ENCODE measurements around the gene CHST12. TPM values are rescaled to one million over a fixed set of nuclear protein-coding genes. Genes with fewer than 3 reads are reported as not detected.

CHST12 gene
- total RNA-seq, 2 experiments from 2014 or later = 49.5 to 51.1 TPM

DNA sequence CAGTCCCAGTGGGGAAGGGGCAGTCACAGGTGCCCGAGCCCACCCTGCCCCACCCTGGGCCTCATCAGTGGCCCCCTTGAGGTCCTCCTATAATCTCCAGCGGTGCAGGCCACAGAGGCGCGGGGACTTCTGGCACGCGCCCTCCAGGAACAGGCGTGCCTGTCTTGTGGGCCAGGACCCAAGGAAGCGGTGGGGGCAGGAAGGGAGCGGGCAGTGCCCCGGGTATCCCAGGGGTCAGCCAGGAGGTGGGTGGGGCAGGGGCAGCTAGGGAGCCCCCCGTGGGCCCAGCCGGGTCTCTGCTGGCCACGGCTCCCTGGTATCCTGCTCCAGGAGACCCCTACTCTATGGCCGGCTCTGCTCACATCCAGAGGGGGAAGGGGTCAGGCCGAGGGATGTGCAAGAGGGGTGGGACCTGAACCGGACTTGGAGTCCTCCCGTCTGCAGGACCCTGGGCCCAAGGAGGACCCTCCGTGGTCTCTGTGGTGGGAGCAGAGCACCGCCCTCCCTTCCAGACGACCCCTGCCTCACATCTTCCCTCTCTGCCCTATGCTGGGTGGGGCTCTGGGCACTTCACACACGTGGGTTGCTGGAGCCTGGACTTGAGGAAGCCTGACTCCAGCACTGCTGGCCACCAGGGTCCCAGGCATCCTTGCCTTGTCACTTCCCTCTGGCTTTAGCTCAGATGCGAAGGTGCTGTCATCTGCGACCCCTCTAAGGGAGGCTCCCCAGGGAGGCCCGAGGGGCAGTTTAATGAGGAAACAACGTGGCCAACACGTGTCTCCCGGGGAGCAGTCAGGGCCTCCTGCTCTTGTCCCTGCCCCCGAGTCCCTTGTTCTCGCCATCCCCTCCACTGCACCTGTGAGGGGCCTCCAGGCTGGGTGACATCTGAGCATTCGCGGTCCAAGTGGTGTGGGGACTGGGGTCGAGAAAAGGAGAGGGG is 91.0 kb downstream of the CHST12 start:
- H3K27ac Mint-ChIP-seq = no peak overlapping the region

DNA sequence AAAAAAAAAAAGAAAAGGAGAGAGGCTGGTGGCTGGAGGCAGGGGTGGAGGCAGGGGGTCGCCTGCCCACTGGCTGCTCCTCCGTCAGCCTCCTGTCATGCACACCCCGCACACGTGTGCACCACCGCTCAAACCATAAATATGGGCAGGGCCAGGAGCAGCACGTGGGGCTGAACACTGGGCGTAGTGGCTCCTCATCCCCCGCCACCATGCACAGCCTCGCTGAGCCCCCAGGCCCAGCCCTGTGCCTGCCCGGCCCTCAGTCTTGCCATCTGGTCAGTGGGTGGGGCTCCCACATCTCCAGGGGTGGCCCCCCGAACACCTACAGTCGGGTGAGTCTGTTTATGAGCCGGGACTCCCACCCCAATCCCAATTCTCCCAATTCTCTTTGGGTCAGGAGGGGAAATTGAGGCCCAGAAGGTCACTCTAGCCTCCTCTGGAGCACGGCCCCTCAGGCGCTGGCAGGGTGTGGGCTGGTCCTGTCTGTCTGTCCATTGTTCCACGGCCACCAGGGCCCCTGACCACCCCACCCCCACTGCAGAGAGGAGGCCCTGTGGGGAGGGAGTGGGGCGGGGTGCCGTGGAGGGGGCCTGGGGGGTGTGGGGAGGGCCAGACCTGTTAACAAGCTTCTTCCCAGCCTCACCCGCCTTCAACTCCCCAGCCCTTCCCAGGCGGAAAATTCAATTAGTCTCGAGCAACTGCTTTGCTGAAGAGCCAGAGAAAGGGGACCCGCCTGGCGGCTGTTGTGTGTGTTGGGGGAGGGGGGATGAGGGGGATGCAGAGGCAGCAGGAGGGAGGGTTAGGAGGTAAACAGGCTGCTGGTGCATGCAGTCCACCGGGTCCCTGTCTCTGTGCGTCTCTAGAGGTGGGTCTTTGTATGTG is 92.2 kb downstream of the CHST12 start:
- Mint-ChIP-seq H3K36me3 (no peaks in the 10 kb centered on the region), H3K9me3 (peaks cover 4% of the 10 kb centered on the region), H3K27ac (no peak overlapping the region), H3K27me3 (peaks cover 9% of the 10 kb centered on the region), H3K4me3 (no peak overlapping the region), H3K4me1 (no peaks in the 10 kb centered on the region)
- ATAC-seq (ENCODE audit: low read depth) (no peak), DNase-seq (no peak)
- POLR2A ChIA-PET = no interaction called here

More for the DNA sequence above, 91.0 kb downstream of the CHST12 start:
- Mint-ChIP-seq H3K9me3 (peaks cover 4% of the 10 kb centered on the region), H3K36me3 (no peaks in the 10 kb centered on the region), H3K4me1 (no peaks in the 10 kb centered on the region), H3K4me3 (no peak overlapping the region), H3K27me3 (peaks cover 9% of the 10 kb centered on the region)
- POLR2A ChIA-PET = interaction anchor here (0.5 kb wide), 1 partner anchor 22 kb away, joined by 4 read pairs; no protein-coding TSS in a partner anchor
- DNase-seq (no peak), ATAC-seq (ENCODE audit: low read depth) (no peak)

- ATAC-seq (ENCODE audit: low read depth) (no peak), DNase-seq (no peak)
- Mint-ChIP-seq H3K27me3 (peaks cover 9% of the 10 kb centered on the region), H3K4me1 (no peaks in the 10 kb centered on the region), H3K36me3 (no peaks in the 10 kb centered on the region), H3K27ac (no peak overlapping the region), H3K9me3 (peaks cover 4% of the 10 kb centered on the region), H3K4me3 (no peak overlapping the region)
- POLR2A ChIA-PET = no interaction called here
Observed at GRCh38 chr7:2496375-2496774, 93.0 kb downstream of the CHST12 start.

DNA sequence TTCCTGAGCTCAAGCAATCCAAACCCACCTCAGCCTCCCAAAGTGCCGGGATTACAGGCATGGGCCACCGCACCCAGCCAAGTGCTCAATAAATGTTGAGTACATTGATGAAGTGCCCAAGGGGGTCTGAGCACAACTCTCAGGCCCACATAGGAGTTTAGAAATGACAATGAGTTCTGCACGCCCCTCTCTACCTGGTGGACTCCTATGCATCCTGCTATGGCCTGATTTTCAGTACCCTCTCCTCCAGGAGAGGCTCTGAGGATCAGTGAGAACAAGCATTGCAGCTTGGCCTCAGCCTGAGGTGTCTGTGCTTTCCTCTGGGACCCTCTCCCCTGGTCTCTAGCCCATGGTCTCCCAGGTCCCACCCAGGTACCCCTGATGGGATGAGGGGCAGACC is 93.7 kb downstream of the CHST12 start:
- H3K4me3 Mint-ChIP-seq = no peak overlapping the region
- no peaks in the 10 kb centered on the region for H3K36me3 Mint-ChIP-seq
- ATAC-seq (ENCODE audit: low read depth) = no peak
- no peaks in the 10 kb centered on the region for H3K4me1 Mint-ChIP-seq
- no peak overlapping the region for H3K27ac Mint-ChIP-seq
- peaks cover 9% of the 10 kb centered on the region for H3K27me3 Mint-ChIP-seq
- DNase-seq = no peak
- POLR2A ChIA-PET = no interaction called here
- peaks cover under 1% of the 10 kb centered on the region for H3K9me3 Mint-ChIP-seq

DNA sequence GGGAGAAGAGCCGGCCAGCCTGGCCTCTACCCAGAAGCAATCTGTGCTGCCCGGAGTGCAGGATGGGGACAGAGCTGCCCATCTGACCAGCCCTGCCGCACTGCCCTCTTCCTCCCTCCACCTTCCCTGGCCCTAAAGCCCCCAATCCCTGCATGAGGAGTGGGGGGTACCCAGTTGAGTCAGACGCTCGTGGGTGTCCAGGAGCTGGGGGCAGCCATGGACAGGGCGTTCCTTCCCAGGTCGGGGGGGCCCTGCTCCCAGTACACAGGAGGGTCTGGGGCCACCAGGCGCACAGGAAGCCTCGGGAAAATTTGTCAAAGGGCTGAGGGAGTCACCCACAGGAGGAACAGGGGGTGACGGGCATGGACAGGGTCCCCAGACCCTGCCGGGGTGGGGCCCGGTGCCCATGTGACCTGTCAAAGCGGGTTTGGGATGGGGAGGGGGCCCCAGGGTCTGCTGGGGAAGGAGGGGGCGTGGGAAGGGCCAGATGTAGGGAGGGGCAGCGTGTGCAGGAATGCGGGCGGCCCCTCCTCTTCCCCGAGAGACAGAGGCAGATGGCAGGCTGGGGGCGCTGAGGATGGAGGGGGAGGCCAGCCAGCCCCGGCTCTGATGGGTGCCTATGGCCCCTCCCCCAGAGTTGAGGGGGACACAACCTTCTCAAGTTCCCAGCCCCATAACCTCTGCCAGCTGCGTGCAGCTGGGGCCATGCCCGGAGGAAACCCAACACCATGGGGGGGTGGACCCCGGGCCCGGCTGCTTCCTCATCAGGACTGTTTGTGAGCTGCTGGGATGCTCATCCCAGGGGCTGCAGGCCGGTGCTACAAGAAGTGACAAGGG is 94.3 kb downstream of the CHST12 start:
- Mint-ChIP-seq H3K9me3 (no peaks in the 10 kb centered on the region), H3K4me3 (no peak overlapping the region), H3K4me1 (no peaks in the 10 kb centered on the region), H3K27ac (no peak overlapping the region), H3K27me3 (peaks cover 8% of the 10 kb centered on the region), H3K36me3 (no peaks in the 10 kb centered on the region)
- POLR2A ChIA-PET = interaction anchor here (1.4 to 1.8 kb wide), 2 partner anchors 10 to 13 kb away, joined by 6 read pairs; no protein-coding TSS in a partner anchor
- no peak for DNase-seq
- no peak for ATAC-seq (ENCODE audit: low read depth)

Other genes starting within 250 kb of the CHST12 start
- 10 to 100 TPM; 72.7 to 82.6 TPM for gene MAD1L1, start 170.7 kb upstream of the CHST12 start, total RNA-seq
- gene MRM2, start 161.4 kb upstream of the CHST12 start, total RNA-seq = 10 to 100 TPM; 27.4 to 29.3 TPM
- gene NUDT1, start 161.4 kb upstream of the CHST12 start, total RNA-seq = 10 to 100 TPM; 92.2 to 95.8 TPM
- gene SNX8, start 89.2 kb upstream of the CHST12 start, total RNA-seq = 10 to 100 TPM; 18.6 to 22.1 TPM
- 100 to 1,000 TPM; 152 to 154 TPM for gene EIF3B, start 48.8 kb upstream of the CHST12 start, total RNA-seq
- not detected for gene GRIFIN, start 72.8 kb downstream of the CHST12 start, total RNA-seq
- 100 to 1,000 TPM; 115 to 121 TPM for gene LFNG, start 116.2 kb downstream of the CHST12 start, total RNA-seq
- 10 to 100 TPM; 33.5 to 40.1 TPM for gene BRAT1, start 151.9 kb downstream of the CHST12 start, total RNA-seq
- 10 to 100 TPM in 1 of 2 experiments, 1 to 10 TPM in 1; 8.3 to 10.0 TPM for gene IQCE, start 155.4 kb downstream of the CHST12 start, total RNA-seq
- gene TTYH3, start 228.4 kb downstream of the CHST12 start, total RNA-seq = 10 to 100 TPM; 32.0 to 33.4 TPM